Activated CD8-positive, alpha-beta memory T cell treated with anti-CD3 and anti-CD28 coated beads for 1 hour (primary cell): Measurements from ENCODE around the gene ACOT12.
"Not testable (repeated sequence)": the region's sequence is repeated elsewhere in the genome, so short reads cannot be mapped to it uniquely, and the experiment has no call there.

Source experiments
- DNase-seq, 2 donors: peaks; one replicate each; pipeline ENCODE4 v3.0.0-alpha.2; 2020; ENCODE audit warnings: low read depth in 1 of 2; ENCODE audit errors: extremely low read depth in 1 of 2

ACOT12 gene

GRCh38 chr5:81393783-81394718 is at the start of gene ACOT12:
Gene ACOT12 (minus strand): TSS chr5:81394134. CDS start chr5:81394114, 20 bp downstream.
- DNase-seq: no peak

GRCh38 chr5:81435023-81435422 is 41.1 kb upstream of the ACOT12 start:
- DNase-seq: no peak

GRCh38 chr5:81429985-81430384 is 36.1 kb upstream of the ACOT12 start:
- no peak for DNase-seq

GRCh38 chr5:81429363-81429762 is 35.4 kb upstream of the ACOT12 start:
- no peak for DNase-seq

- no peak for DNase-seq
Measured at GRCh38 chr5:81428861-81429260, 34.9 kb upstream of the ACOT12 start.

DNA sequence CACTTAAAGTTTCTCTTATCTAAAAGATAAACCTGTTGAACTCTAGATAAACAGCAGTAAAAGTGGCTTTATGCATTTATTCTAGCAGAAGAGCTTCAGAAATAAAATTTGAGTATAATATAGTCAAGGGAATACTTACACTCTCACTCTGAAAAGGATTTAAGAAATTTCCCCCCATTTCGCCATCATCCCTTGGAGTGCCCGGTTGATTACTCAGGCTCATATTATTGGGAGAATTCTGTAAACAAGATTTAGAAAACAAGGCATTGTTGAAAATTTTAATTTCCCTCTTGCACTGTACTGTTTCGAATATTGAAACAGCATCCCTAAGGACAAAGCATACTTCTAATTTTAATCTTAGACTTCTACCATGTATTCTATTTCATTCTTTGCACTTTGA is 34.5 kb upstream of the ACOT12 start:
- DNase-seq: no peak

DNA sequence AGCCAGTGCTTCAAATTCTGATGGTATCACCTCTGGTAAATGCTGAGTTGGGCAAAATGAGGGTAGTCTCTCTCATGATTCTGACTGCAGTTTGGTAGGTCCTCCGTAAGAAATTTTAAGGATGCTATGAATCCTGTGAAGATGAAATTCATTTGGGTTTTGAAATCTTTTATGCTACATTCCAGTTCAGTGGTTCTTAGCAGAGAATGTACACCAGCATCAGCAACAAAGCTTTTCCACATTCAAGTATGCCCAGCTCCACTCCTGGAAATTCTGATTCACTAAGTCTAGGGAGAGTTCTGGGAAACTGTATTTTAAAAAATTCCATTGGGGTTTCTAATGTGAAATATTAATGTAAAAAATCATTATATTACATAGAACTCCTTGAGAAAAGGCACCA is 33.6 kb upstream of the ACOT12 start:
- no peak for DNase-seq

- no peak for DNase-seq
Measured at GRCh38 chr5:81426359-81427030, 32.6 kb upstream of the ACOT12 start.

GRCh38 chr5:81425569-81425968 is 31.6 kb upstream of the ACOT12 start:
- no peak for DNase-seq

DNA sequence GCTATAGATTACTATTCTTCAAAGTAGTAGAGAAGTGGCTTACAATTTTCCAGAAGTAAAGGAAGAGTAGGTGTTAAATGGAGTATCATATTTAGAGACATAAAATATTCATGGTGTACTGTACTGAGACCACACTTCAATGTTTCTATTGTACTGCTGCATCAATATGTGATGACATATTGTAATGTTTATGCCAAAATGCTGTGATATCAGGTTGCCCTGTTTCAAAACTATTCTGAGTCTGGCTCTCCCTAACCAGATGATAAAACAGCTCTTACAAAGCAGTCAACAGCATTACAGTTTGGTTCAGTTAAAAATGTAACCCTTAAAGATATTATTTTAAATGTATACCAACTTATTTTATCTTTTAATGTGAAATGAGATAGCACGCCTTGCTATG is 30.8 kb upstream of the ACOT12 start:
- DNase-seq: no peak

GRCh38 chr5:81422671-81423070 is 28.7 kb upstream of the ACOT12 start:
- DNase-seq: no peak

DNA sequence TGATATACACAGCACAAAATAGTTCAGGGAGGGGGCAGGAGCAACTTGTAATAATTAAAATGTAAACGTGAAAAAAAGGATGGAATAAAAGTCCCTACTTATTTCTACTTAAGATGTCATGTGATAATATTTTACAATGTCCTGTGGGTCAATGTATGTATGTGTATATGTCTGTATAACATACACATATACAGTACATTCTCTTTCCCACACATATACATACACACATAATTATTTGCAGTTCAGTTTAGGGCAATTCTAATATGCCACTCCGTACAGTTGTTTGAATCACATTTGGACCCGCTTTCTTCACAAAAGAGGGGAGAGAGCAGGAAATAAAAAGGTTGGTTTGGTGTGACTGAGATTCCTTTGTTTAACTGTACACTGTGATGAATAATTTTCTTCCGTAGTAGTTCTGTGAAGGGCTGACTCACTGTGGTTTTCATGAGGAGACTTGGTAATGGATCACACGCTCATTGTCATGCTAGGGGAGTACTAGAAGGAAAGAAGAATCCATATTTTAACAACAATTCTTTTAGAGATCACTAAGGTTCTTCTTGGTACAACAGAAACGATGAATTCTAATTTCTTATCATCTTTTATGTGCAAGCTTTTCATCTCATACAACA is 26.2 kb upstream of the ACOT12 start:
- no peak for DNase-seq

DNA sequence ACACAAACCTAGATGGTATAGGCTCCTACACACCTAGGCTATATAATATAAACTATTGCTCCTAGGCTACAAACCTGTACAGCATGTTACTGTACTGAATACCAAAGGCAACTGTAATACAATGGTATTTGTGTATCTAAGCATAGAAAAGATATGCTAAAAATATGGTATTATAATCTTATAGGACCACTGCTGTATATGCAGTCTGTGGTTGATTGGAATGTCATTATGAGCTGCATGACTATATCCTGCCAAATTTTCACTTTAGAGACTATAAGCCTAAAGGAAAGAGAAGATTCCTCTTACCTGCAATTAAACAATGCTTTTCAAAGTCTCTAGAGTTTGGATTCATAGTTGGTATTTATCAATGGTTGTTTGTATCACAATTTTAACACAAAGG is 24.7 kb upstream of the ACOT12 start:
- DNase-seq: no peak

DNA sequence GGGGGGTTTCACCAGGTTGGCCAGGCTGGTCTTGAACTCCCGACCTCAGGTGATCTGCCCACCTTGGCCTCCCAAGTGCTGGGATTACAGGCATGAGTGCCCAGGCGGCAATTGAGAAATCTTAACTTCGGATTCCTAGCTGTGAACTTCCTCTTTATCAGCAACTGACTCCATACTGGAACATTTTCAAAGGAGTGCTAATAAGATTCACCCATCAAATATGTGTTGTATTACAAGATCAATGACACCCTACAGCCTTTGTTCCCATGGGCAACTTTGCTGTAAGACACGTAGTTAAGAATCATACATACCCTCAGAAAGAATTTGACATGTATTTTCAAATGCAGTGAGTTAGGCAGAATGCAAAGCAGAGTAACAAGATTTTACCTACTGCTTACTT is 23.1 kb upstream of the ACOT12 start:
- DNase-seq: no peak

- DNase-seq: no peak
Measured at GRCh38 chr5:81409896-81410295, 16.0 kb upstream of the ACOT12 start.

- no peak for DNase-seq
Measured at GRCh38 chr5:81409361-81409760, 15.4 kb upstream of the ACOT12 start.

DNA sequence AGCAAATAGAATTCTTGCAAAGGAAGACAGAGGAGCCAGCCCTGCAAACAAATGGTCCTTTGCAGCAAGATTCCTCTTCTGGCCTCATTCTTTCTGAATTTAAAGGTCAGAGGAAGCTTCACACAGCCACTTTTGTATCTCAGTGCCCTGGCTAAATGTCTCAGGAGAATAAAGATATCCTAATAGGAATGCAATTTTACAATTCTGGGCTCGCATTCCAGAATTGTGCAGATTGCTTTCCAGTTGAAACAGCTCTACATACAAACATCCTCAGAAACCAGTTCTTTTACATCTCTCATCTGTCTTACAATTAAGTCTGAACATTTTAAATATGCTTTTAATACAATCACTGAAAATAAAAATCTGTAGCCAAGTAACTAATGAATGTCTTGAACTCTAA is 14.6 kb upstream of the ACOT12 start:
- DNase-seq: no peak

DNA sequence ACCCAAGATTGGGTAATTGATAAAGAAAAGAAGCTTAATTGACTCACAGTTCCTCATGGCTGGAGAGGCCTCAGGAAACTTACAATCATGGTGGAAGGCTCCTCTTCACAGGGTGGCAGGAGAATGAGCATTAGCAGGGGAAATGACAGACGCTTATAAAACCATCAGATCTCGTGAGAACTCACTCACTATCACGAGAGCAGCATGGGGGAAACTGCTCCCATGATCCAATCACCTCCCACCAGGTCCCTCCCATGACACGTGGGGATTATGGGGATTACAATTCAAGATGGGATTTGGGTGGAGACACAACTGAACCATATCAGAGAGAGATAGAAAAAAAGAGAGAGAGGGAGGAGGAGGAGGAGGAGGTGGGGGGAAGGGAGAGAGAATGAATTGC is 13.9 kb upstream of the ACOT12 start:
- not testable (repeated sequence) for DNase-seq

DNA sequence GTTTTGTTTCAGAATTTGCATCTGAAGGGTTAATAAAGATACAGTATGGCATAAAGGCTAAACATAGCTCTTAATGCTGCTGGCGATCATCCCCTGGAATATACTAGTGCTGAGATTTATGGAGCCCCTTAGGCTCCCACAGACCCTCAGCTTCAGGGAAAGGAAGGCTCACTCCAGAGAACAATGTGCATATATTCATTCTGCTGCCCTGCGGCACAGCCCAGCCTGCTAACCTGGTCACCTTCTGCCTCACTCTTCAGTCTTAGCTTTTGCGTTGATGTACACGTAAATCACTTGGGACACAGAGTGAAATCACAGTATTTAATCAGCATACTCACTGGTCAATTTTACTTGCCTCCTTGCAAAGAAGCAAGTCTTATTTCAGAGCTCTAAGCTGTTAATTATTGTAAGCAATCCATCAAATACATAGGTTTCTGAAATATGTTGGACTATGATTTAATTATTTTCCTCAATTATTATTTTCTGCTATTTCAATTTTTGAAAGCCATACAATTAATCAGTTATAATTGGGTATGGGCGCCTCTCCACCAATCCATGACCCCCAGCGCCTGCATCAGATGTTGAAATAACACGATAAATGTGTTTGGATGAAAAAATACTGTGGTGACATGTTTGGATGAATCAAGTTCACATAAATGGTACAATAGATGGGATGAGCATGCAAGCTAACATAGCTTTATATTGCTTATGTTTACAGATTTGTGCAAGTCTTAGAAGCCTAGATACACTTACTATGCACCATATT is 11.4 kb upstream of the ACOT12 start:
- DNase-seq: no peak

GRCh38 chr5:81402192-81402930 is 8.4 kb upstream of the ACOT12 start:
- no peak for DNase-seq
